Effector memory CD4-positive, alpha-beta T cell (primary cell): ENCODE results near the gene PDE4A.
"Not testable (repeated sequence)": the region's sequence is repeated elsewhere in the genome, so short reads cannot be mapped to it uniquely, and the experiment has no call there.

Source experiments
- DNase-seq, 3 donors: peaks; one replicate each; pipeline ENCODE4 v3.0.0-alpha.2; 2020
- H3K27ac ChIP-seq: 2 replicates; pipeline ENCODE4 v1.7.0; 2013; ENCODE audit warnings: mild to moderate bottlenecking, low read length, moderate library complexity; ENCODE audit not compliant: insufficient read depth, poor library complexity, severe bottlenecking
- H3K27me3 ChIP-seq: replicated peaks from 2 replicates; pipeline ENCODE4 v1.7.0; 2013; ENCODE audit warnings: mild to moderate bottlenecking, low read length; ENCODE audit not compliant: insufficient read depth, control insufficient read depth, poor library complexity, severe bottlenecking
- H3K36me3 ChIP-seq: 2 replicates; pipeline ENCODE4 v1.7.0; 2013; ENCODE audit warnings: mild to moderate bottlenecking, low read length, moderate library complexity; ENCODE audit not compliant: control insufficient read depth, insufficient read depth
- H3K4me1 ChIP-seq: 2 replicates; pipeline ENCODE4 v1.7.0; 2013; ENCODE audit warnings: low read length, mild to moderate bottlenecking; ENCODE audit not compliant: control insufficient read depth, insufficient read depth, poor library complexity, severe bottlenecking
- H3K4me3 ChIP-seq: 2 replicates; pipeline ENCODE4 v1.7.0; 2013; ENCODE audit warnings: low read length, low read depth, mild to moderate bottlenecking; ENCODE audit not compliant: insufficient read depth, poor library complexity, severe bottlenecking
- H3K9me3 ChIP-seq: 2 replicates; pipeline ENCODE4 v1.7.0; 2013; ENCODE audit warnings: mild to moderate bottlenecking, low read length, moderate library complexity; ENCODE audit not compliant: control insufficient read depth

Gene PDE4A

DNA sequence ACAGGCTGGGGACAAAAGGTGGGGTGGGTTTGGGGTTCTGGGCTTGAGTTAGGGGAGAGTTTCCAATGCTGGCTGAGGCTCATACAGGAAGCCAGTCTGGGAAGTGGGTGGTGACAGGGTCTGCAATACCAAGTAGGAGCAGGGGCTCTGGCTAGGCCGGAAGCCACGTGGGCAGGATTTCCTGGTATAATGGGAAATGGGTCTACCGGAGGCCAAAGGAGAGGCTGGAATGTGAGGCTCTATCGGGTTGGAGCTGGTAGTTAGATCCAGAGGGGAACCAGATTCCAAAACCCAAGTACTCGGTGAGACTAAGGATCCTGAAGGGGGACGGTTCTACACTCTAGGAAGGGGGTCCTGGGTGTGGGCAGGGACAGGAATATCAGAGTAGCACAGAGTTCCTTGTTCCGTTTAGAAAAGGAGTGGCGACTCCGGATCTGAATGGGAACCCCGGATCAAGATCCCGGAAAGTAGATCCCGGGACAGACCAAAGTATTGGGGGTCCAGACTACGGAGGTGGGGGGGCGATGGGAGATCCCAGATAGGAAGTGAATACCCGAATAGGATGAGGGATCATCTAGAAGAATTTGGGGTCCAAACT is 17.8 kb upstream of the PDE4A start:
- Histone ChIP-seq H3K4me1 (peaks cover 45% of the 10 kb centered on the region), H3K27ac (peak overlapping the region; percentile 98), H3K9me3 (no peaks in the 10 kb centered on the region), H3K27me3 (no peaks in the 10 kb centered on the region), H3K36me3 (no peaks in the 10 kb centered on the region), H3K4me3 (peak overlapping the region; percentile 89)
- peak in 1 of 3 donors; percentile 50 for DNase-seq

GRCh38 chr19:10403137-10404021 is 17.0 kb upstream of the PDE4A start, which contains the start of gene CDC37:
TSS of gene CDC37 (minus strand) at chr19:10403542. CDS start at chr19:10403479, 63 bp downstream.
- Histone ChIP-seq H3K4me1 (peaks cover 53% of the 10 kb centered on the region), H3K9me3 (no peaks in the 10 kb centered on the region), H3K27ac (peak within 1 kb of the TSS; percentile 98), H3K27me3 (no peaks in the 10 kb centered on the region), H3K4me3 (peak within 1 kb of the TSS; percentile 89), H3K36me3 (no peaks in the 10 kb centered on the region)
- peak; percentile 95 to 97 (median 97) for DNase-seq

GRCh38 chr19:10404888-10405820 is 15.2 kb upstream of the PDE4A start:
- Histone ChIP-seq H3K36me3 (no peaks in the 10 kb centered on the region), H3K27me3 (no peaks in the 10 kb centered on the region), H3K4me1 (peaks cover 62% of the 10 kb centered on the region), H3K9me3 (no peaks in the 10 kb centered on the region), H3K27ac (peak overlapping the region; percentile 98), H3K4me3 (peak overlapping the region; percentile 89)
- peak in 1 of 3 donors; percentile 44 for DNase-seq

DNA sequence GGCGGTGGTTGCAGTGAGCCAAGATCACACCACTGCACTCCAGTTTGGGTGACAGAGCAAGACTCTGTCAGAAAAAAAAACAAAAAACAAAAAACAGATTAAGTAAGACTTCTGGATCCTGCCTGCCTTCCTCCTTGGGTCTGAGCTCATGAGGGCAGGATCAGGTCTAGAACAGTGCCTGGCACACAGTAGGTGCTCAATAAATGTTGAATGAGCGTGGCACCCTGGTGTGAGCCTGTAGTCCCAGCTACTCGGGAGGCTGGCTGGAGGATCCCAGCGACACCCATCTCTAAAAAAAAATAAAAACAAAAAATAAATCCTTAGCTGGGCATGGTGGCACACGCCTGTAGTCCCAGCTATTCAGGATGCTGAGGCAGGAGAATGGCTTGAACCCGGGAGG is 14.1 kb upstream of the PDE4A start:
- Histone ChIP-seq H3K4me1 (peaks cover 57% of the 10 kb centered on the region), H3K9me3 (no peaks in the 10 kb centered on the region), H3K4me3 (no peak overlapping the region), H3K27ac (peak overlapping the region; percentile 36), H3K36me3 (no peaks in the 10 kb centered on the region), H3K27me3 (no peaks in the 10 kb centered on the region)
- no peak for DNase-seq

- Histone ChIP-seq H3K9me3 (no peaks in the 10 kb centered on the region), H3K4me1 (peaks cover 55% of the 10 kb centered on the region), H3K27ac (no peak overlapping the region), H3K36me3 (no peaks in the 10 kb centered on the region), H3K27me3 (no peaks in the 10 kb centered on the region), H3K4me3 (no peak overlapping the region)
- no peak for DNase-seq
These were observed 13.2 kb upstream of the PDE4A start for GRCh38 chr19:10407096-10407495.

- Histone ChIP-seq H3K36me3 (no peaks in the 10 kb centered on the region), H3K4me3 (no peak overlapping the region), H3K9me3 (no peaks in the 10 kb centered on the region), H3K4me1 (peaks cover 50% of the 10 kb centered on the region), H3K27ac (peak overlapping the region; percentile 52), H3K27me3 (no peaks in the 10 kb centered on the region)
- no peak for DNase-seq
These were observed 11.6 kb upstream of the PDE4A start for GRCh38 chr19:10408511-10409283.

DNA sequence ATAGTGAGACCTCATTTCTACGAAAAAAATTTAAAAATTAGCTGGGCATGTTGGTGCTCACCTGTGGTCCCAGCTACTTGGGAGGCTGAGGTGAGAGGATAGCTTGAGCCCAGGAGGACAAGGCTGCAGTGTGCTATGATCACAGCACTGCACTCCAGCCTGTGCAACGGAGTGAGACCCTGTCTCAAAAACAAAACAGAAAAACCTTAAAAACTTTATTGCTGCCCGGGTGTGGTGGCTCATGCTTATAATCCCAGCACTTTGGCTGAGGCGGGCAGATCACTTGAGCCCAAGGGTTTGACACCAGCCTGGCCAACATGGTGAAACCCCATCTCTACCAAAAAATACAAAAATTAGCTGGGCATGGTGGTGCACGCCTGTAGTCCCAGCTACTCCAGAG is 9.1 kb upstream of the PDE4A start:
- H3K36me3 ChIP-seq, H3K27ac ChIP-seq, DNase-seq, H3K27me3 ChIP-seq, H3K4me3 ChIP-seq, H3K9me3 ChIP-seq: not testable (repeated sequence)
- H3K4me1 ChIP-seq = peaks cover 35% of the 10 kb centered on the region

DNA sequence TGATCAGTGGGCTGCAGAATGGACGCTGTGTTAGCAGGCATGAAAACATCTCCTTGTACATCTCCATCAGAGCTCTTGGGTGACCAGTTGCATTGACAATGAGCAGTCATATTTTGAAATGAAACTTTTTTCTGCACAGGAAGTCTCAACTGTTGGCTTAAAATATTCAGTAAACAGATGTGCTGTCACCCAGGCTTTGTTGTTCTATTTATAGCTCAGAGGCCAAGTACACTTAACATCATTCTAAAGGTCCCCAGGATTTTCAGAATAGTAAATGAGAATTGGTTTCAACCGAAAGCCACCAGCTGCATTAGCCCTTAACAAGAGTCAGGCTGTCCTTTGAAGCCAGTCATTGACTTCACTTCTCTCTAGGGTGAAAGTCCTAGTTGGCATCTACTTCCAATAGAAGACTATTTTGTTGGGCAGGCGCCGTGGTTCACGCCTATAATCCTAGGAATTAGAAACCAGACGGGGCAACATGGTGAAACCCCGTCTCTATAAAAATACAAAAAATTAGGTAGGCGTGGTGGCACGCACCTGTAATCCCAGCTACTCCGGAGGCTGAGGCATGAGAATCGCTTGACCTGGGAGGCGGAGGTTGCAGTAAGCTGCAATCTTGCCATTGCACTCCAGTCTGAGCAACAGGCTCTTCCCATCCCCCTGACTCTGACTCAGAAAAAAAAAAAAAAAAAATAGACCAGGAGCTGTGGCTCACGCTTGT is 7.9 kb upstream of the PDE4A start:
- Histone ChIP-seq H3K27me3 (peaks cover 7% of the 10 kb centered on the region), H3K27ac (peak overlapping the region; percentile 49), H3K4me1 (peaks cover 37% of the 10 kb centered on the region), H3K4me3 (no peak overlapping the region), H3K36me3 (no peaks in the 10 kb centered on the region), H3K9me3 (no peaks in the 10 kb centered on the region)
- DNase-seq = no peak

DNA sequence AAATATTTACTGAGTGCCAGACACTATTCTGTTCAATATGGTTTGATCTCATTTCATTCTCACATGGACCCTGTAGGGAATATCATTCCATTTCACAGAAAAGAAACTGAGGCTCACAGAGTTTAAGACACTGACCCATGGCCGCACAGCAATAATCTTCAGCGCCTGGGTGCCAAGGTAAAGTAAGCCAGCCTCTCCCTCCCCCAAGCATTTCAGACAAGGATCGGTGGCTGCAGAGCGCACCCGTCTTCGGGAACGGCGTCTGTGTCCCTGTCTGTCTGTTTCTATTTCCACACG is 4.3 kb upstream of the PDE4A start:
- no peak for DNase-seq
- Histone ChIP-seq H3K27ac (peak overlapping the region; percentile 55), H3K36me3 (no peaks in the 10 kb centered on the region), H3K27me3 (peaks cover 38% of the 10 kb centered on the region), H3K4me1 (peaks cover 48% of the 10 kb centered on the region), H3K9me3 (no peaks in the 10 kb centered on the region), H3K4me3 (peak overlapping the region; percentile 47)
